ENCODE results near the gene CHRNA9. TPM values are rescaled to one million over a fixed set of nuclear protein-coding genes. Genes with fewer than 3 reads are reported as not detected.

The CHRNA9 gene
- total RNA-seq, 1 donor from 2014 or later = not detected

DNA sequence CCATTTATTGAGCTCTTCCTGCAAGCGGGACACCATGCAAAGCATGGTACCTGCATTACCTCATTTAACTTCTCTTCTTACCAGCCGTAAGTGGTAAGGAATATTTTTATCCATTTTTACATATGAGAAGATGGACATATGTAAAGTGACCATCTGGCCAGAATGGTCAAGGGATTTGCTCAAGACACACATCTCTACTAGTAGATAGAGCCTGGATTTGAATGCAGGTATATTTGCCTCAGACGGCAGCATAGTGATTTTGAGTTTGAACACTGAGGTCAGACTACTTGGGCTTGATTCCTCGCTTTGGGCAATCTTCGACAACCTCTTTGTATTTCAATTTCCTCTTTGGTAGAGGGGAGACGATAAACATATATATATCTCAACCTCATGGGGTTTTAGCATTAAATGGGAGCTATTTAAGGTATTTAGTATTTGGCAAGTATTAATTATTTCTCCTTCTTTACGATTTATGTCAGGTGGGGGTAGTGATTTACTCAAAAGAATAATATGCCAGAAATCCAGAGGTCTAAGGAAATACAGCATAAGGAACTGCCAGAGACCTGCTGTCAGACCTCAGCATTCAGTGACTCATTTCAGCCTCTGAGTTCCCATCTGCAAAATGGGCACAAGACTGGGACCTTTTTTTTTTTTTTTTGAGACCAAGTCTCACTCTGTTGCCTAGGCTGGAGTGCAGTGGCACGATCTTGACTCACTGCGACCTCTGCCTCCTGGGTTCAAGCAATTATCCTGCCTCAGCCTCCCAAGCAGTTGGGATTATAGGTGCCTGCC is 34.6 kb upstream of the CHRNA9 start:
- no peak for DNase-seq (ENCODE audit: extremely low spot score, unreplicated experiment)
- Mint-ChIP-seq H3K36me3 (ENCODE audit: unreplicated experiment) (no peaks in the 10 kb centered on the region), H3K27me3 (ENCODE audit: unreplicated experiment) (peaks cover 23% of the 10 kb centered on the region), H3K9me3 (ENCODE audit: unreplicated experiment) (peaks cover 4% of the 10 kb centered on the region), H3K27ac (ENCODE audit: unreplicated experiment) (no peak overlapping the region), H3K4me1 (ENCODE audit: unreplicated experiment) (no peaks in the 10 kb centered on the region), H3K4me3 (ENCODE audit: unreplicated experiment) (no peak overlapping the region)
- TF ChIP-seq, protein P1, sequence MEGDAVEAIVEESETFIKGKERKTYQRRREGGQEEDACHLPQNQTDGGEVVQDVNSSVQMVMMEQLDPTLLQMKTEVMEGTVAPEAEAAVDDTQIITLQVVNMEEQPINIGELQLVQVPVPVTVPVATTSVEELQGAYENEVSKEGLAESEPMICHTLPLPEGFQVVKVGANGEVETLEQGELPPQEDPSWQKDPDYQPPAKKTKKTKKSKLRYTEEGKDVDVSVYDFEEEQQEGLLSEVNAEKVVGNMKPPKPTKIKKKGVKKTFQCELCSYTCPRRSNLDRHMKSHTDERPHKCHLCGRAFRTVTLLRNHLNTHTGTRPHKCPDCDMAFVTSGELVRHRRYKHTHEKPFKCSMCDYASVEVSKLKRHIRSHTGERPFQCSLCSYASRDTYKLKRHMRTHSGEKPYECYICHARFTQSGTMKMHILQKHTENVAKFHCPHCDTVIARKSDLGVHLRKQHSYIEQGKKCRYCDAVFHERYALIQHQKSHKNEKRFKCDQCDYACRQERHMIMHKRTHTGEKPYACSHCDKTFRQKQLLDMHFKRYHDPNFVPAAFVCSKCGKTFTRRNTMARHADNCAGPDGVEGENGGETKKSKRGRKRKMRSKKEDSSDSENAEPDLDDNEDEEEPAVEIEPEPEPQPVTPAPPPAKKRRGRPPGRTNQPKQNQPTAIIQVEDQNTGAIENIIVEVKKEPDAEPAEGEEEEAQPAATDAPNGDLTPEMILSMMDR (IDR thresholded peaks at IDR 0.05) = no peak

DNA sequence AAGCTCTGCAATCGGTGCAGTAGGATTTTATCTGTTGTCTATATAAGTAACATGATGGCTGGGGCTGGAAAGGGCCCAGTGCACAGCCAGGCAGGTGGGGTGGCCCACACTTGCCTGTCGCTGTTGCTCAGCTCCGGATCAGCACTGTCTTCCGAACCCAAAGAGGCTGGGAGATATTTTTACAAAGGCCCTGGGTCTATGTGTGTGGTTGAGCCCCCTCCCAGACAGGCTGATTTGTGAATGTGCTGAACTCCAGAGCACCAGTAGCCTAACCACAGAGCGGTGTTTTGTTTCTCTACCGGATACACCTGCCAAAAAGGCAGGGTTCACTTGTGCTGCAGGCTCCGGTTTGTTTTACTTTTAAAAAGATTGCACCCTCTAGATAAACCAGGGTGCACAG is 33.5 kb upstream of the CHRNA9 start:
- H3K9me3 Mint-ChIP-seq (ENCODE audit: unreplicated experiment) = peaks cover 4% of the 10 kb centered on the region
- H3K27me3 Mint-ChIP-seq (ENCODE audit: unreplicated experiment) = peaks cover 23% of the 10 kb centered on the region
- no peak overlapping the region for H3K27ac Mint-ChIP-seq (ENCODE audit: unreplicated experiment)
- H3K36me3 Mint-ChIP-seq (ENCODE audit: unreplicated experiment) = no peaks in the 10 kb centered on the region
- no peak for DNase-seq (ENCODE audit: extremely low spot score, unreplicated experiment)
- TF ChIP-seq, protein P1 (IDR thresholded peaks at IDR 0.05) = no peak
- H3K4me1 Mint-ChIP-seq (ENCODE audit: unreplicated experiment) = no peaks in the 10 kb centered on the region
- H3K4me3 Mint-ChIP-seq (ENCODE audit: unreplicated experiment) = no peak overlapping the region

DNA sequence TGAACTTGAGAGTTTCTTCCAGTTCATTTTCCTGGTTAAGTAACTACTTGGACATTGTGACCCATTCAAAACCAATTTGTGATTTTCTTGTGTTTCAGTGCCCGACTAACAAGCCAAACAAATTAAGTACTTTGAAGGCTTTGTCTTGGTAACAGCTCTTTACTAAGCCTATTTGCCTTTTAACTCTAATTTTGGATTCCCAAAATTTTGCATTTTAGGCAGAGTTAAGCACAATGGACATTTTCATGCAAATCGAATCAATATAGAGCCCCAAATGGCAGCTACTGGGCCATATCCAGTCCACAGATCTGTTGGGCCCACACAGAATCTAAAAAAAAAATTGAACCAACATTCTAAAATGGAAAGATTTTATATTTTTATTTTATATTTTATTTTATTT is 31.4 kb upstream of the CHRNA9 start:
- H3K4me3 Mint-ChIP-seq (ENCODE audit: unreplicated experiment) = no peak overlapping the region
- H3K27me3 Mint-ChIP-seq (ENCODE audit: unreplicated experiment) = peaks cover 14% of the 10 kb centered on the region
- peaks cover 4% of the 10 kb centered on the region for H3K9me3 Mint-ChIP-seq (ENCODE audit: unreplicated experiment)
- H3K36me3 Mint-ChIP-seq (ENCODE audit: unreplicated experiment) = no peaks in the 10 kb centered on the region
- no peaks in the 10 kb centered on the region for H3K4me1 Mint-ChIP-seq (ENCODE audit: unreplicated experiment)
- no peak for DNase-seq (ENCODE audit: extremely low spot score, unreplicated experiment)
- TF ChIP-seq, protein P1 (IDR thresholded peaks at IDR 0.05) = no peak
- no peak overlapping the region for H3K27ac Mint-ChIP-seq (ENCODE audit: unreplicated experiment)

DNA sequence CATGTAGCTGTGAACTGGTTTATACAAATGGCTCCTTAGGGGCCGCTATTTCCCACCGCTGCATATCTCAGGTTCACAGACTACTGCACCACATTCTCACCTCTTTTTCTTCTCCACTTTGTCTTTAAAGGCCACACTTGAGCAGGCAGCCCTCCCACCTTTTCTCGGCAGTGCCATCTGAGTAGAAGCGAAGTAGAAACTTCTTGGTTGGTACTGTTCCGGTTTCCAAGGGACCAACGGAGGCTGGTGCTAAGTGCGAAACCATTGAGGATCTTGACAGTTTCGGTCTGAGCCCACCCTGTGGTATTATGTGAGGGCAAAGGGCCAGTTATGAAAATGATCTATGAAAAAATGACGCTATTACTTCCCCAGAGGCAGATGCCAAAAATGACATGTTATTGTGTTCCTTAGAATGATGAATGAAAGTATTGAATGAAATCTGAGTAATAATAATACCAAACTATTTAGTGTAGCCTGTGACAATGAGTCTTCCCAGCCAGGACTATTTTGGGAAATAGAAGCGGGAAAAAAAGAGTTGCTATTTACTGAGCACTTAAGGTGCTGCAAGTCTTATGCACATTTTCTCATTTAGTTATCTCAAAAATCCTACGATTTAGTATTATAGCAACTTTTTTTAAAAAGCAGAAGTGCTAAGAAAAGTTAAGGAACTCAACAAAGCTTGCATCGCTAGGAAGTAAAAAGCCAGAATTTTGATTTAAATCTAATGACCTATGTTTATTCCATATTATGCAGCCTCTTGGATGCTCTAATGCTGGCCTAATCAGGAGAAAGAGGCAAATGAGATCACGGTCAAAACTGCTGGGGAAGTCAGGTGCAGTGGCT is 29.6 kb upstream of the CHRNA9 start:
- Mint-ChIP-seq H3K27ac (ENCODE audit: unreplicated experiment) (no peak overlapping the region), H3K4me3 (ENCODE audit: unreplicated experiment) (no peak overlapping the region), H3K9me3 (ENCODE audit: unreplicated experiment) (peaks cover 4% of the 10 kb centered on the region), H3K4me1 (ENCODE audit: unreplicated experiment) (peaks cover 3% of the 10 kb centered on the region), H3K27me3 (ENCODE audit: unreplicated experiment) (peaks cover 14% of the 10 kb centered on the region), H3K36me3 (ENCODE audit: unreplicated experiment) (no peaks in the 10 kb centered on the region)
- TF ChIP-seq, protein P1 (IDR thresholded peaks at IDR 0.05) = no peak
- no peak for DNase-seq (ENCODE audit: extremely low spot score, unreplicated experiment)

DNA sequence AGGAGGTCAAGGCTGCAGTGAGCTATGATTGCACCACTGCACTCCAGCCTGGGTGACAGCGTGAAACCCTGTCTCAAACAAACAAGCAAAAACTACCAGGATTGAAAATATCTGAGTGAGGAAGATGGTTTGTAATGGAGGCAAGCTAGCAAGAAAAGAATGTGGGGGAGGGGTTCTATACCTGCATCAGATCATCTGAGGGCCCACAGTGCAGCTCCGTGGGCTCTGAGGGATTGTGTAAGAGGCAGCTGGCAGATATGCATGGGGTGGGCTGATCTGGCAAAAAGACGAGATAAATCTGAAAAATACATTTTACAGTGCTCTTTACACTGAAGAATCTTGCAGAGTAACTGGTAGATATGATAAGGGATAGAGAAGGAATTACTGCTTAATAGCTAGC is 28.9 kb upstream of the CHRNA9 start:
- peaks cover 14% of the 10 kb centered on the region for H3K27me3 Mint-ChIP-seq (ENCODE audit: unreplicated experiment)
- TF ChIP-seq, protein P1 (IDR thresholded peaks at IDR 0.05) = no peak

More for the DNA sequence above, 28.9 kb upstream of the CHRNA9 start:
- DNase-seq (ENCODE audit: extremely low spot score, unreplicated experiment) = no peak
- Mint-ChIP-seq H3K27ac (ENCODE audit: unreplicated experiment) (no peak overlapping the region), H3K4me1 (ENCODE audit: unreplicated experiment) (peaks cover 3% of the 10 kb centered on the region), H3K4me3 (ENCODE audit: unreplicated experiment) (no peak overlapping the region), H3K9me3 (ENCODE audit: unreplicated experiment) (peaks cover 4% of the 10 kb centered on the region), H3K36me3 (ENCODE audit: unreplicated experiment) (no peaks in the 10 kb centered on the region)

All from osteocyte (in vitro differentiated cells).